Stimulated activated CD4-positive, alpha-beta T cell treated with anti-CD3 and anti-CD28 coated beads, Interleukin-2, amount 100 ng/mL, for 4 hours (primary cell): ENCODE measurements around the gene BTN3A1.
"Not testable (repeated sequence)": the region's sequence is repeated elsewhere in the genome, so short reads cannot be mapped to it uniquely, and the experiment has no call there.

ENCODE experiments used
- DNase-seq: peaks from one replicate; pipeline ENCODE4 v3.0.0-alpha.2; 2020; ENCODE audit warnings: low read depth

Gene BTN3A1

DNA sequence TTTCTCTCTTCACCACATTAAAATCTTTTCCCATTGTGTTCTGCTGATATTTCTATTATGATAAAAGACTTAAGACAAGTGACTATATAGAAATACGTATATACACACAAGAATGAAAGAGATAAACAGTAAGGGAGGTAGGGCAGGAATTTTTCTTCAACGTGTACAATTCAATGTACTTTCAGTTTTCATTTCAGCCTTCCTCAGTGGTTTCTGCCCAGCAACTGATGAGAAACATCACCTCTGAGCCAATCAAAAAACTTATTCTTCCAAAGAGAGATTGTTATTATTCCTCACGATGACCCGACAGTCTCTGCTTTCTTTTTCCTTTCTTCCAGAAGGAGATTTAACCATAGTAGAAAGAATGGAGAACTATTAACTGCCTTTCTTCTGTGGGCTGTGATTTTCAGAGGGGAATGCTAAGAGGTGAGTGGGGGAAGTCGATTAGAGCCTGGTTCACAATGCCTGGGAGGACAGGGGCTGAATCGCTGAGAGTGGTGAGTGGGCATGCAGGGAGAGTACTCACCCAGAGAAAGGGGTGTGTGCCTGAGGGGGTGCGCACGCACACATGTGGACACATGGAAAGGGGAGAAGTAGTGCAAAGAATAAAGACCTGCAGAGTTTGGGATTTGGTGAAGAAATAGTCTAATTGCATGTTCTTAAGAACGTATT, at the start of gene BTN3A1:
BTN3A1 (plus strand) TSS at position 289 of the 672 bp plus-strand sequence. CDS start 3,289 bp downstream, outside the sequence.
- DNase-seq = peak; percentile 51

DNA sequence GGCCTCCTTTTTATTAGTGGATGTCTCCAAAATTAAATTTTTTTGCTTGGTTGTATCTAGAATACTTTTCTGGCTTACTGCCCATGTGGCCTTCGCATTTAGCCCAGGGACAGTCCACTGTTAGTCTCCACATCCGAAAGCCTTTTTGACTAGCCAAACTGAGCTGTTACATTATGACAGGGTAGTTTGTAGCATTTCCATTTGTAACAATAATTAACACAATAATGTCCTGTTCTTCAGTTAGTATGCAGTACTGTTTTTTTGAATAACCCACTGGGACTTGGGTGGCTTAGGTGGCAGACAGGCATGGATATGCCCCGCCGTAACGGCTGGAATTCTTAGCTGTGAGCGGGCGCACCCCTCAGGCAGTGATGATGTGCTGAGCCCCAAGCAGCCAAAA, 49.8 kb upstream of the BTN3A1 start:
- no peak for DNase-seq

- DNase-seq = no peak
These were observed 47.9 kb upstream of the BTN3A1 start for GRCh38 chr6:26354162-26354561.

DNA sequence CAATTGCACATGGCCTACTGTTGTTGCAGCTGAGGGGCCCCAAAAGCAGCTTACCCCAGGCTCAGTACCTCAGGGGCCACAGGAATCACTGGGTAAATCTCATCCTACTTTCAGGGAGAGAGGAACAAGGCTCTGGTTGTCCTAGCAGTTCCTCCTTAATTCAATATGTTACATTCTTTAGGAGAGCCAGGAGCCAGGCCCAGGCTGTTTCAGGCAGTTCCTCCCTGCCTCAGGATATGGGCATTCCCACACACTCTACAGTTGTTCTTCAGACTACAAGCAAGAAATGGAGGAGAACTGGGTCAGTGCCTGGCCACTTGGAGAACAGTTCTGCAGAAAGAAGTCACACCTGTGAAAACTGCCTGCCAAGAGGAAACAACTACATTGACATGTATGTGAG, 46.7 kb upstream of the BTN3A1 start:
- no peak for DNase-seq

DNA sequence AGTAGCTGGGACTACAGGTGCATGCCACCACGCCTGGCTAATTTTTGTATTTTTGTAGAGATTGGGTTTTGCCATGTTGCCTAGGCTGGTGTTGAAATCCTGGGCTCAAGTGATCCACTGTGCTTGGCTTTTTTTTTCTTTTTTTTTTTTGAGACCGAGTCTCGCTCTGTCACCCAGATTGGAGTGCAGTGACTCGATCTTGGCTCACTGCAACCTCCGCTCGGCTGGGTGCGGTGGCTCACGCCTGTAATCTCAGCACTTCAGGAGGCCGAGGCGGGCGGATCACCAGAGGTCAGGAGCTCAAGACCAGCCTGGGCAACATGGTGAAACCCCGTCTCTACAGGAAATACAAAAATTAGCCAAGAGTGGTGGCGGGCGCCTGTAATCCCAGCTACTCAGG, 44.5 kb upstream of the BTN3A1 start:
- not testable (repeated sequence) for DNase-seq

DNA sequence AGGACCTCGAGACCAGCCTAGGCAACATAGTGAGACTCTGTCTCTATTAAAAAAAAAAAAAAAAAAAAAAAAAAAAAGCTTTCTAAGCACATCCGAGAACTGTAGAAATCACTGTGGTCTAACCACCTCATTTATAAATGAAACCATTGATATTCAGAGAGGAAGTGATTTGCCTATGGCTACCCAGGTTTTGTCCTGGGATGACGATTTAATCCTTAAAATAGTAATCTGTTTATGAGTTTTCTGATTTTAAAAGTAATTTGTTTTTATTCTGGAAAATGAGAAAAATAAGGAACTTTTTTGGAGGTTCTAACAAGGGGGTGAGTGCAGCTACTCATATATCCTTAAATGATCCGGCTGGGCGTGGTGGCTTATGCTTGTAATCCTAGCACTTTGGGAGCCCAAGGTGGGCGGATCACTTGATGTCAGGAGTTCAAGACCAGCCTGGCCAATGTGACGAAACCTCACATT, 43.5 kb upstream of the BTN3A1 start:
- no peak for DNase-seq

DNA sequence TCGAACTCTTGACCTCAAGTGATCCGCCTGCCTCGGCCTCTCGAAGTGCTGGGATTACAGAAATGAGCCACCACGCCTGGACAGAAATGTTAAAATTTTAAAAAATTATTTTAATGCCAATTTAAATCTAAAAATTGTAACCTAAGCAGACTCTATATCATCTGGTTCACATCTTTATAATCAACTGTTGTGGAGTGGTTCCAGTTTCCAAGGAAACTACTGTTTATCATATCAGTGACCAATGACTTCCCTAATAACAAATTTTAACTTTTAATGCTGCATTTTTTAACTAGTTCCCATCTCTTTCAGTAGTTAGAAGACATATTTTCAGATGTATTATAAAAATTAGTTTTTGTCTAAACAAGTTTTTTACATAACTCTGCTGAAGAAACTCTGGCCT, 42.3 kb upstream of the BTN3A1 start:
- DNase-seq = no peak

GRCh38 chr6:26360451-26361416, 41.3 kb upstream of the BTN3A1 start:
- DNase-seq = no peak

DNA sequence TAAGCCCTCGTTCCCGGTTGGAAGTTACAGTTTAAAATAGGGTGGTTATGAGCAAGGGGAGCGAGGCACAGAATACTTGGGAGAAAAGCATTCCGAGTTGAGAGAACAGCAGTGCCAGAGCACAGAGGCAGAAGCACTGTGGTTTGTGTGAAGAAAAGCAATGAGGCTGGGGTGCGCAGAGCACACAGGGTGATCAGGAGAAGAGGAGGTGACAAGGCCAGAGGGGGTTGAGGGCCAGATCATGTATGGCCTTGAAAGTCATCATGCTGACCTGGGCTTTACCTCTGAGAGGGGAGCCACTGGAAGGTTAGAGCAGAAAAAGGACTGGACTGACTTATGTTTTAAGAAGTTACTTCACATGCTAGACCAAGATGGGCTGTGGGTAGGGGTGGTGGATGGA, 40.5 kb upstream of the BTN3A1 start:
- no peak for DNase-seq

DNA sequence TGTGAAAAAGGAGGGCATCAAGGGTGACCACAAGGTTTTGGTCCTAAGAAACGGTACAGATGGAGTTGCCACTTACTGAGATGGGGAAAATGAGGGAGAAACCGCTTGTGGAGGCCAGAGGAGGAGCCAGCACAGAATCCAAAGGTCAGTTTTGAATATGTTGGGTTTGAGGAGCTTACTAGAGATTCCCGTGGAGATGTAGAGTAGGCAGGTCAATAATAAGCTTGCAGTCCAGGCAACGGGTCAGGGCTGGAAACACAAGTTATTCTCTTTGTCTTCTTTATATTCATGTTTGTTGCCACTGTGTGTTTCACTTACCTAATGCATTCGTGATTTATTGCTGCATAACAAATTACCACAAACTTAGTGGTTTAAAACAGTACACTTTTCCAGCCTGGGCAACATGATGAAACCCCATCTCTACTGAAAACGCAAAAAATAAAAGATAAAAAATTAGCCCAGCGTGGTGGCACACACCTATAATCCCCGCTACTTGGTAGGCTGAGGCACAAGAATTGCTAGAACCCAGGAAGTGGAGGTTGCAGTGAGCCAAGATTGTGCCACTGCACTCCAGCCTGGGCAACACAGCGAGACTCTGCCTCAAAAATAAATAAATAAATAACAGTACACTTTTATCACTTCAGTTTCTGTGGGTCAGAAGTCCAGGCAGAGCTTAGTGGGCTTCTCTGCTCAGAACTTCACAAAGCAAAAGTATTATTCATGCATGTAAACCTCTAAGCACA, 39.8 kb upstream of the BTN3A1 start:
- DNase-seq = no peak

GRCh38 chr6:26362836-26363220, 39.2 kb upstream of the BTN3A1 start:
- DNase-seq = no peak

DNA sequence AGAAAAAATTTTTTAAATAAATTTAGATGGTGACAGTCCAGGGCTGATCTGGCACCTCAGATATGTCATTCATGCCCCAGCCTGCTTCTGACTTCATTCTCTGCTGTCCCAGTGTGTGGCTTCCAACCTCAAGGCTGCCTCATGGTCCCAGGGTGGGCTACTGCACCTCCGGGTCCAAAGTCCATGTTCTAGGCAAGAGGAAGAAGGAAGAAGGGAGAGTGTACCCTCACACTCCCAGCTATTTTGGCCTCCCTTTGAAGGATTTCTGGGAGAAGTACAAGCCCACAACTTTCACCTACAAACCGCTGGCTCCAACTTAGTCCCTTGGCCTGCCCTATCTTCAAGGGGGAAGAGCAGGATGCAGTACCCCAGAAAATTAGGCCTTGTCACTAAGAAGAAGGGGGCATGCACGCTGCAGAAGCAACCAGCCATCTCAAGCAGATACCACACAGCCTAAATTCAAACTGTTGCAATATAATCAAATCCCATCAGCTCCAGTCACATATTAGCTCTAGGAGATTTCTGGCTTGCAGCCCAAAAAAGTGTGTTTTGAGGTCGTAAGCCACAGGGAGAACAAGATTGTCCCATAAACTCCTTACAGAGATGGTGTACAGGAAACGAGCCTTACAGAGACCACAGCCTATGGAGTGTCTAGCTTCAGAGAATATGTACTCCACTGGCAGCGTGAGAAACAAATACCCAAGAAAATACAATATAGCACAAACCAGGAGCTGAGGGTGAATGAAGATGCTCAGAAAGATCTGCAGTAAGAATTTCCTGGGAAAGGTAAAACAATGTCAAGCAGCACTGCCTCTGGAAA, 38.0 kb upstream of the BTN3A1 start:
- DNase-seq = no peak

DNA sequence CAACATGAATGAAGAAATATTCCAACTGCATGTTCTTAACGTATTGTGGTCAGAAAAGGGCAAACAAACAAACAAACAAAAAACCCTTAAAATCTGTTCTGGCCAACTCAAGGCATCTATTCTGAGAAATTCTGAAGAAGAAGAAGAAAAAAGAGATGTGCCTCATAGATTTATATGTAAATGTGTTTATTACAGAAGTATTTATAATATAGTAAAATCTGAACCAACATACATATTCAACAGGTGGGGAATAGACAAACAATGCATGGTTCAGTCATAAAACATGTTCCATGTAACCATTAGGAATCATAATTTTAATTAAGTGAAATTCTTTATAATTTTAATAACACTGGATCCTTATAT, 36.5 kb upstream of the BTN3A1 start:
- DNase-seq = no peak

GRCh38 chr6:26366504-26366903, 35.6 kb upstream of the BTN3A1 start:
- DNase-seq = no peak

DNA sequence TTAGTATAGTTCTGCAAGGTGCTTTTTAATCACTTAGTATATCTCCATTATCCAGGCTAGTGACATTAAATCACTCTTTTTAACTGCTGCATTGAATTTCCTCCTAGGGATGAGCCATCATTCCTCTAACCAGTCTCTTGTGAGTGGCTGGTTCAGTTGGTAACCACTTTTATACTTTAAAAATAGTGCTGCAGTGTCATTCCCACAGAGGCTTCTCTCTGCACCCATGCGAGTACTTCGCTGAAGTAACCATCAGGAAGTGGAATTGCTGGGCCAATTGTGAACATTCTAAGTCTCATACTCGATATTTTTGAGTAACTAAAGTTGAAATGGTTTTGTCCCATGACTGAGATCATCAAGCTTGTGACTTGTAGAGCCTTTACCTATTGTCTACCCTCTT, 35.0 kb upstream of the BTN3A1 start:
- no peak for DNase-seq

DNA sequence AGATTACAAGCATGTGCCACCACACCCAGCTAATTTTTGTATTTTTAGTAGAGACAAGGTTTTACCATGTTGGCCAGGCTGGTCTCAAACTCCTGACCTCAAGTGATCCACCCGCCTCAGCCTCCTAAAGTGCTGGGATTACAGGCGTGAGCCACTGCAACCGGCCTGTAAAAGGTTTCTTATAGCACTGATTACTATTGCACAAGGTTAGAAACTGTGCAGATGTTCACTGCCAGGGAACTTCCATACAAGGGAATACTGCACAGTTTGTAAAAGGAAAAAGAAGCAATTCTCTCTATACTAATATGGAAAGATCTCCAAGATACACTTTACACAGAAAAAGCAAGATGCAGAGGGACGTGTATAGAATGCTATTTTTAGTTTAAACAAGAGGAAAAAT, 30.3 kb upstream of the BTN3A1 start:
- not testable (repeated sequence) for DNase-seq

GRCh38 chr6:26372308-26373144, 29.5 kb upstream of the BTN3A1 start:
- DNase-seq = no peak

DNA sequence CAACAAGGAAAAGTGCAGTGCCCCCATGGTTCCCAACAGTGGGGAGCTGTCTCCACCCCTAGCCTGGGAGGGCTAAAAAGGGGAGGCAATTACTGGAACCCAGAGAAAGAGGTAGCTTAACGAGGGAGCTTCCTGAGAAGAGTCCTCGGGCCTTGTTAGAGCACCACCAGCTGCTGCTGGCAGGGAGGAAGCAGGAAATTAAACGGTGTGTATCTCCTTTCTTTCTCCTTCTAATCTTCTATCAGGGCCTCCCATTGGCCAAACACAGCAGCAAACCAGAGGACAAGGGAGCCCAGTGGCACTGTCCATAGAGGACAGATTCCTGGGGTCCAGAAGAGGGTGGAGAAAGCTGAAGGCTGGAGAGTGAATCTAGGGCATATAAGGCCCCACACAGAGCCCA, 26.8 kb upstream of the BTN3A1 start:
- no peak for DNase-seq

DNA sequence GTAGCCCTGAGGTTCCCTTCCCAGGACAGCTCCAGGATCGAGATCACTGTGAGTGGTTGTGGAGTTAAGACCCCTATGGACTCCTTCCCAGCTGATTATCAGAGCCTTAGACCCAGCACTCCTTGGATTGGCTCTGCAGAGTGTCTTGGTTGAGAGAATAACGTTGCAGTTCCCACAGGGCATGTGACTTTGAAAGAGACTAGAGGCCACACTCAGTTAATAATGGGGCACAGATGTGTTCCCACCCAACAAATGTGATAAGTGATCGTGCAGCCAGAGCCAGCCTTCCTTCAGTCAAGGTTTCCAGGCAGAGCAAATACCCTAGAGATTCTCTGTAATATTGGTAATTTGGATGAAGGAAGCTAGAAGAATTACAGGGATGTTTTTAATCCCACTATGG, 24.4 kb upstream of the BTN3A1 start:
- DNase-seq = no peak

DNA sequence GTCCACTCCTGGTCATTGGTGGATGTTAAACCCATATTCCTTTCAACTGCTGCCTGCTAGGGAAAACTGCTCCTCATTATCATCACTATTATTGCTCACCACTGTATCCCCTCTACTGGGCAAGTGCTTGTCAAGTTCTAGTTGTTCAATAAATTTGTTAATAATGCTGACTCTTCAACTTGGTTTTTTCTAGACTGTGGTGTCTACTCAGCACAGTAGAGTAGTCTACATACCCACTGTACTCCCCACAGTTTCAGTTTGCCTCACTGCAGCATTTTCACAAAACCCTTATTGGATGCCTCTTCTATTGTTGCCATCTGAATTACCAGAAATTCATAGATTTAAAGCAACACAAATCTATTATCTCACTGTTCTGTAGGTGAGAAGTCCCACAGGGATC, 23.9 kb upstream of the BTN3A1 start:
- not testable (repeated sequence) for DNase-seq

DNA sequence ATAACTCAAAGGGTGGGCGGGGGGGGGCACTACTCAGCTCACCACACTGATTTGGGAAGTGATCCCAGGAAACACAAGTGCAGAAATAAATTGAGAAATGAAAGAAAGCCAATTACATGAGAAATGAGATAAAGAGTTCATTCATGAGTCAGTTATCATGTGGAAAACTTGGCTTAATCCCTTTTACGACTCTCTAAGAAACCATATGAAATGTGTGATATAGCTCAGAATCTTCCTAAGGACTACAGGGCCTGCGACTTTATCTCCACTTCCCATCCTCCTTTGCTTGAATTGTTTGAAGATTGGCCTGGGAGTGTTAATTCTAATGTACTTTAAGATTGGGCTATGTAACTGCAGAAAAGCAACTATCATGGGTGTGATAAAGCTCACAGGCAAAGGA, 22.8 kb upstream of the BTN3A1 start:
- no peak for DNase-seq
